A549 (cell line): ENCODE data around the gene C11orf71. TPM values are rescaled to one million over a fixed set of nuclear protein-coding genes. Genes with fewer than 3 reads are reported as not detected.

Source experiments
- ATAC-seq, 2 experiments: fragments of 200-7000 bp in 1 of 2; fragments of >200 bp in 1 of 2; cut with Nextera tagmentation in 1 of 2; cut with Tn5 transposase in 1 of 2; 3 replicates each; pipeline versions ENCODE4 v1.8.0 to v1.9.1; 2018 to 2020; ENCODE audit warnings: mild to moderate bottlenecking in 1 of 2, moderate library complexity in 1 of 2
- CTCF ChIA-PET: fragments of 300-600 bp; sonication (Branson Sonifier 250); formaldehyde crosslinking; extraction: SDS; loops from one replicate; lab custom pipeline; 2021; ENCODE audit warnings: antibody characterized with exemption, inconsistent platforms; lab: Yijun Ruan, JAX
- POLR2A ChIA-PET: fragments of 350-600 bp; formaldehyde crosslinking; extraction: SDS; loops from one replicate; lab custom pipeline; 2021; ENCODE audit warnings: antibody characterized with exemption, inconsistent platforms; lab: Yijun Ruan, JAX
- DNase-seq, 2 experiments: peaks; one replicate each; pipeline versions ENCODE4 v3.0.0 to v3.0.0-alpha.2; 2011 to 2016; ENCODE audit warnings: low read depth in 1 of 2, low spot score in 1 of 2
- FAIRE-seq: peaks from 2 replicates; lab custom pipeline; 2011; peaks lifted over from hg19 to GRCh38; lab: Jason Lieb, UNC
- H3K27ac ChIP-seq, 2 experiments: fragments of >200 bp; sonication (Bioruptor Twin); formaldehyde crosslinking; 3 replicates each; pipeline ENCODE4 v1.5.1; 2016 to 2017
- H3K4me1 ChIP-seq: fragments of >200 bp; sonication (Bioruptor Twin); formaldehyde crosslinking; 3 replicates; pipeline ENCODE4 v1.6.1; 2016
- H3K4me2 ChIP-seq: fragments of >200 bp; sonication (Bioruptor Twin); formaldehyde crosslinking; 3 replicates; pipeline ENCODE4 v1.6.1; 2016
- H3K4me3 ChIP-seq: fragments of >200 bp; sonication (Bioruptor Twin); formaldehyde crosslinking; 3 replicates; pipeline ENCODE4 v1.5.1; 2016
- H3K9me3 ChIP-seq: fragments of >200 bp; sonication (Bioruptor Twin); formaldehyde crosslinking; 3 replicates; pipeline ENCODE4 v1.6.1; 2016
- ATOH8 ChIP-seq: fragments of 250-450 bp; sonication (Bioruptor Pico); IDR thresholded peaks from 2 replicates; pipeline ENCODE4 v1.5.0; 2020; ENCODE audit warnings: low read depth, mild to moderate bottlenecking, moderate library complexity
- BHLHE40 ChIP-seq: IDR thresholded peaks from 2 replicates; pipeline ENCODE4 v1.6.1; 2012; ENCODE audit warnings: low read depth, low read length, inconsistent platforms
- CBX2 ChIP-seq: fragments of 200-600 bp; sonication (generic); IDR thresholded peaks from 2 replicates; pipeline ENCODE4 v1.6.1; 2016; ENCODE audit warnings: low read depth, mild to moderate bottlenecking, borderline replicate concordance
- CEBPB ChIP-seq, 2 experiments: fragments of >200 bp in 1 of 2; sonication (Bioruptor Twin) in 1 of 2; formaldehyde crosslinking in 1 of 2; IDR thresholded peaks; 2 replicates each; pipeline ENCODE4 v1.6.1; 2012 to 2016
- EHMT2 ChIP-seq: fragments of 200-600 bp; sonication (generic); IDR thresholded peaks from 2 replicates; pipeline ENCODE4 v1.6.1; 2016; ENCODE audit warnings: antibody characterized with exemption, low read depth, mild to moderate bottlenecking, moderate library complexity
- FOSL2 ChIP-seq, 2 experiments: fragments of 450-650 bp in 1 of 2; fragments of >200 bp in 1 of 2; sonication (Bioruptor Twin) in 1 of 2; formaldehyde crosslinking; IDR thresholded peaks; 2 replicates each; pipeline versions ENCODE4 v1.5.0 to v1.6.1; 2016 to 2020; ENCODE audit warnings: mild to moderate bottlenecking in 1 of 2, moderate library complexity in 1 of 2
- GATA3 ChIP-seq: IDR thresholded peaks from 2 replicates; pipeline ENCODE4 v1.6.1; 2012; ENCODE audit warnings: borderline replicate concordance
- HES2 ChIP-seq: fragments of >200 bp; sonication (Bioruptor Twin); formaldehyde crosslinking; IDR thresholded peaks from 2 replicates; pipeline ENCODE4 v1.6.1; 2016
- HMGXB4 ChIP-seq: fragments of 250-450 bp; sonication (Bioruptor Pico); IDR thresholded peaks from 2 replicates; pipeline ENCODE4 v1.5.0; 2021; ENCODE audit warnings: mild to moderate bottlenecking, moderate library complexity, borderline replicate concordance
- HOXA7 ChIP-seq: fragments of 250-450 bp; sonication (Bioruptor Pico); IDR thresholded peaks from 2 replicates; pipeline ENCODE4 v1.5.0; 2020; ENCODE audit warnings: mild to moderate bottlenecking, moderate library complexity
- HOXB13 ChIP-seq: fragments of 250-450 bp; sonication (Bioruptor Pico); IDR thresholded peaks from 2 replicates; pipeline ENCODE4 v1.5.0; 2020; ENCODE audit warnings: low read depth, mild to moderate bottlenecking, moderate library complexity
- HOXB5 ChIP-seq: fragments of 250-450 bp; sonication (Bioruptor Pico); IDR thresholded peaks from 2 replicates; pipeline ENCODE4 v1.5.0; 2020; ENCODE audit warnings: mild to moderate bottlenecking, moderate library complexity
- JUNB ChIP-seq: fragments of >200 bp; sonication (Bioruptor Twin); formaldehyde crosslinking; IDR thresholded peaks from 2 replicates; pipeline ENCODE4 v1.6.1; 2016
- KDM1A ChIP-seq: fragments of 200-600 bp; sonication (generic); IDR thresholded peaks from 2 replicates; pipeline ENCODE4 v1.6.1; 2016; ENCODE audit warnings: low read depth, mild to moderate bottlenecking
- KDM5A ChIP-seq: fragments of 200-600 bp; sonication (generic); IDR thresholded peaks from 2 replicates; pipeline ENCODE4 v1.6.1; 2016; ENCODE audit warnings: antibody characterized with exemption, mild to moderate bottlenecking
- MAX ChIP-seq: IDR thresholded peaks from 2 replicates; pipeline ENCODE4 v1.6.1; 2012
- MYC ChIP-seq: IDR thresholded peaks from 2 replicates; pipeline ENCODE4 v1.6.1; 2012; ENCODE audit warnings: mild to moderate bottlenecking, inconsistent platforms, low read length, improper control_type of control experiment, borderline replicate concordance
- NFE2L2 ChIP-seq: fragments of 150-350 bp; conservative IDR thresholded peaks from 2 replicates; pipeline ENCODE4 v1.6.1; 2014; ENCODE audit warnings: low read length
- NPAS2 ChIP-seq: fragments of 250-450 bp; sonication (Bioruptor Pico); IDR thresholded peaks from 2 replicates; pipeline ENCODE4 v1.8.0; 2022; ENCODE audit warnings: mild to moderate bottlenecking, moderate library complexity, borderline replicate concordance
- NR3C1 ChIP-seq: fragments of >200 bp; sonication (Bioruptor Twin); formaldehyde crosslinking; IDR thresholded peaks from 3 replicates; pipeline ENCODE4 v1.6.1; 2017
- RARB ChIP-seq: fragments of 250-450 bp; sonication (Bioruptor Pico); IDR thresholded peaks from 2 replicates; pipeline ENCODE4 v1.8.0; 2021; ENCODE audit warnings: mild to moderate bottlenecking, moderate library complexity
- RCOR1 ChIP-seq: fragments of 150-350 bp; IDR thresholded peaks from 2 replicates; pipeline ENCODE4 v1.6.1; 2014; ENCODE audit warnings: antibody characterized with exemption, low read length, low read depth
- SMC3 ChIP-seq: fragments of >200 bp; sonication (Bioruptor Twin); formaldehyde crosslinking; IDR thresholded peaks from 3 replicates; pipeline ENCODE4 v1.6.1; 2018; ENCODE audit warnings: inconsistent platforms
- SREBF2 ChIP-seq: fragments of 450-650 bp; IDR thresholded peaks from 2 replicates; pipeline ENCODE4 v1.6.1; 2014; ENCODE audit warnings: mild to moderate bottlenecking, moderate library complexity
- ZFP36 ChIP-seq: fragments of 450-650 bp; IDR thresholded peaks from 2 replicates; pipeline ENCODE4 v1.6.1; 2014; ENCODE audit warnings: borderline replicate concordance; ENCODE audit not compliant: partially characterized antibody
- WGBS: methylation state at CpG from one replicate; pipeline ENCODE4 v1.1.6; 2017; ENCODE audit errors: missing lambda C conversion rate; 5-methylcytosine and 5-hydroxymethylcytosine counted together
- polyA plus RNA-seq, 4 experiments: library from polyadenylated mRNA; depleted of rRNA in 3 of 4; stranded (reverse); fragments of >200 nt; fragmentation: RNase III in 1 of 4; extraction: RNeasy Plus Mini Kit Qiagen cat#74134 plus additional on column Dnase treatment in 1 of 4; gene quantifications; 2 replicates in 3 of 4; 3 replicates in 1 of 4; pipeline ENCODE4 v1.2.3, GENCODE V29; 2011 to 2017
- TF ChIP-seq, protein P1 (sequence below): fragments of >200 bp; sonication (Bioruptor Twin); formaldehyde crosslinking; IDR thresholded peaks from 3 replicates; pipeline ENCODE4 v1.5.1; 2016

Gene C11orf71
- polyA plus RNA-seq, 2 of the 4 experiments (the other 2 are of a cell fraction), result 6.0 to 9.3 TPM

GRCh38 chr11:114367244-114367957 is 32.9 kb downstream of the C11orf71 start:
- ATAC-seq (no peak), FAIRE-seq (no peak), DNase-seq (no peak)
- ChIA-PET CTCF (interaction anchor here (0.7 to 1.7 kb wide), 4 partner anchors 8 to 27 kb away, joined by 3 to 5 read pairs (median 4); no protein-coding TSS in a partner anchor), POLR2A (interaction anchor here (0.6 kb wide), 1 partner anchor 86 kb away, joined by 3 read pairs; no protein-coding TSS in a partner anchor)
- TF ChIP-seq NPAS2 (CRISPR knock-in tag), result no peak
- no peak for TF ChIP-seq GATA3
- TF ChIP-seq, protein P1, sequence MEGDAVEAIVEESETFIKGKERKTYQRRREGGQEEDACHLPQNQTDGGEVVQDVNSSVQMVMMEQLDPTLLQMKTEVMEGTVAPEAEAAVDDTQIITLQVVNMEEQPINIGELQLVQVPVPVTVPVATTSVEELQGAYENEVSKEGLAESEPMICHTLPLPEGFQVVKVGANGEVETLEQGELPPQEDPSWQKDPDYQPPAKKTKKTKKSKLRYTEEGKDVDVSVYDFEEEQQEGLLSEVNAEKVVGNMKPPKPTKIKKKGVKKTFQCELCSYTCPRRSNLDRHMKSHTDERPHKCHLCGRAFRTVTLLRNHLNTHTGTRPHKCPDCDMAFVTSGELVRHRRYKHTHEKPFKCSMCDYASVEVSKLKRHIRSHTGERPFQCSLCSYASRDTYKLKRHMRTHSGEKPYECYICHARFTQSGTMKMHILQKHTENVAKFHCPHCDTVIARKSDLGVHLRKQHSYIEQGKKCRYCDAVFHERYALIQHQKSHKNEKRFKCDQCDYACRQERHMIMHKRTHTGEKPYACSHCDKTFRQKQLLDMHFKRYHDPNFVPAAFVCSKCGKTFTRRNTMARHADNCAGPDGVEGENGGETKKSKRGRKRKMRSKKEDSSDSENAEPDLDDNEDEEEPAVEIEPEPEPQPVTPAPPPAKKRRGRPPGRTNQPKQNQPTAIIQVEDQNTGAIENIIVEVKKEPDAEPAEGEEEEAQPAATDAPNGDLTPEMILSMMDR, result no peak
- no peak for TF ChIP-seq RARB
- no peak for TF ChIP-seq BHLHE40
- TF ChIP-seq MAX, result no peak
- no peak for TF ChIP-seq HOXA7 (CRISPR knock-in tag)
- TF ChIP-seq NFE2L2, result no peak
- Histone ChIP-seq H3K4me3 (no peak overlapping the region), H3K4me1 (peaks cover 14% of the 10 kb centered on the region), H3K9me3 (no peaks in the 10 kb centered on the region), H3K27ac (peak overlapping the region in 1 of 2 experiments; percentile 34; a peak in 2 of 6 replicates), H3K4me2 (peak overlapping the region; percentile 62)
- 73% methylated on average over 9 of the region's 9 CpGs for WGBS

DNA sequence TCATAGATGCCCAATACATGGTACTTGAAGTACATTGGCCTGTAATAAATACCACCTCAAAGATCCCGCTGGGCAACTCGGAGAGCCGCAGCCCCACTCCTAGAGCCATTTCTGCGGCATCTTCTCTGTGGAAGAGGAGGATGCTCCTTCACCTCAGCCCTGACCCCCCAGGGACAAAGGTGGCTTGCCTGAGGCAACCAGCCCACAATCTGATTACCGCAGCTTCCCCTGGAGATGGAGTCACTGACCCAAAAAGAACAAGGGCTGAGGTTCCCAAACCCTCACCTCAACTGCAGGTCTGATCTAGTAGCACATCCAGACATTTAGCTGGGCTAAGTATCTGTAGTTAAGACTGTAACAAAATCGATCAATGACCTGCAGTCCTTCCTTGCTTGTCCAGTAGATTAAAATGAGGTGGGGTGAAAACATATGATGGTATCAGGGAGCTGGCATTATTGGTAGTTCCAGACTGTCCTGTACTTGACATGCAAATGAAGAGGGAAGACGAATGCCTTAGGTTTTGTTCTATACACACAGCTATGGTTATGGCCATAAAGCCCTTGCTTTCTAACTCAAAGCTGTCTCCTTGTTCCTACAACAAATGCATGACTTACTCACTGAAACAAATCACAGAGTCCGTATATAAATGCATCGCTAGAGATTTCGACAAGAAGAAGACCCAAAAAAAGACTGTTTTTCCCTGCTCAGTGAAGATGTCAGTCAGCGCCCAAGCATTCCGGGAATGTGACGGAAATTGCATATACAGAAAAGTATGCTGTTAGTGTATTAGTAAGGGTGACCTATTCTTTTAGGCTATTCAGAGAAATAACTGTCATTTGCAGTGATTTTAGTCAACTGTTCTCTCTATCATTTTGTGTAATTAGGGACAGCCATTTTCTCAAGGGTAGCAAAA is 33.7 kb downstream of the C11orf71 start:
- DNase-seq (peak in 1 of 2 experiments; percentile 12), FAIRE-seq (no peak), ATAC-seq (peak; percentile 43 to 77; a peak in 4 of 6 replicates)
- Histone ChIP-seq H3K4me2 (peak overlapping the region; percentile 62), H3K27ac (peak overlapping the region in 1 of 2 experiments; percentile 51; a peak in 2 of 6 replicates), H3K4me3 (no peak overlapping the region)
- 55% methylated on average over 13 of the region's 13 CpGs for WGBS
- TF ChIP-seq RCOR1 (no peak), GATA3 (no peak), HOXB5 (CRISPR knock-in tag) (no peak), EHMT2 (no peak), ATOH8 (CRISPR knock-in tag) (no peak), CBX2 (no peak), HES2 (no peak), KDM5A (no peak), CEBPB (IDR thresholded peaks at IDR 0.05) (no peak), HOXB13 (CRISPR knock-in tag) (no peak), SREBF2 (no peak), ZFP36 (no peak), HMGXB4 (CRISPR knock-in tag) (no peak), MYC (no peak), SMC3 (no peak), FOSL2 (IDR thresholded peaks at IDR 0.05) (no peak), FOSL2 (CRISPR knock-in tag; IDR thresholded peaks at IDR 0.05) (no peak), NR3C1 (no peak), KDM1A (no peak), JUNB (no peak)
- TF ChIP-seq, all 56 proteins: peak for 0
- H3K4me1 ChIP-seq, result peaks cover 14% of the 10 kb centered on the region
- CTCF ChIA-PET, result interaction anchor here (1.0 to 1.7 kb wide), 2 partner anchors 9 to 26 kb away, joined by 4 to 5 read pairs; no protein-coding TSS in a partner anchor
- no peaks in the 10 kb centered on the region for H3K9me3 ChIP-seq
- POLR2A ChIA-PET, result no interaction called here
